ENCODE data around the gene HS3ST5.
A peak's percentile ranks its signal among the peaks of the same experiment; 100 is the strongest.
"Not testable (repeated sequence)": the region's sequence is repeated elsewhere in the genome, so short reads cannot be mapped to it uniquely, and the experiment has no call there.

Gene HS3ST5

GRCh38 chr6:114039841-114040240 is 303.0 kb downstream of the HS3ST5 start:
- DNase-seq, result peak; percentile 81

GRCh38 chr6:114033606-114034005 is 309.2 kb downstream of the HS3ST5 start:
- no peak for DNase-seq

- no peak for DNase-seq
Measured at GRCh38 chr6:114032721-114033120, 310.1 kb downstream of the HS3ST5 start.

GRCh38 chr6:114030767-114031166 is 312.1 kb downstream of the HS3ST5 start:
- DNase-seq, result no peak

- DNase-seq, result no peak
Measured at GRCh38 chr6:114024746-114025145, 318.1 kb downstream of the HS3ST5 start.

GRCh38 chr6:114020196-114020595 is 322.6 kb downstream of the HS3ST5 start:
- DNase-seq, result no peak

GRCh38 chr6:114017146-114017545 is 325.7 kb downstream of the HS3ST5 start:
- not testable (repeated sequence) for DNase-seq

- not testable (repeated sequence) for DNase-seq
Measured at GRCh38 chr6:114014106-114014505, 328.7 kb downstream of the HS3ST5 start.

- not testable (repeated sequence) for DNase-seq
Measured at GRCh38 chr6:114011486-114011885, 331.3 kb downstream of the HS3ST5 start.

GRCh38 chr6:114010540-114010939 is 332.3 kb downstream of the HS3ST5 start:
- no peak for DNase-seq

- DNase-seq, result no peak
Measured at GRCh38 chr6:114009192-114009591, 333.6 kb downstream of the HS3ST5 start.

- DNase-seq, result no peak
Measured at GRCh38 chr6:114008331-114008730, 334.5 kb downstream of the HS3ST5 start.

- DNase-seq, result no peak
Measured at GRCh38 chr6:114007516-114007915, 335.3 kb downstream of the HS3ST5 start.
